Measurements from ENCODE around the gene KIF1B.

DNA sequence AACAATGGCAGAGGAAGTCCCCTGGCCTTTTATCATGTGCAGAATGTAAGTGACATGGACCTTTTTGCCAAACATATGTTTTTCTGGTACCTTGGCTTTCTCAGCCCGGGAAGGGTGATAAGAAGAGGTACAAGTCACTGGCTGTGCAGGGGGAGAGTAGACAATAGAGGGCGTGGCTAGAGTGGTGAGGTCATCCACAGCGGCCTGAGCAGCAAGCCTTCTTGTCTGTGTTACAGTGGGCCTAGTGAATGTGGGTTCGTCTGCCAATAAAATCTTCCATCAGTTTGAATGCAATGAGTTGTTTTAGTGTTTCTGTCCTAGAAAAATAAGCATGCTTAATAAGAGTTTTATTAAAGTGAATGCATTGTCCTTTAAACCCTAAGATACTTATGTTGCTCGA is 129.4 kb downstream of the KIF1B start:
- no peak for TF ChIP-seq SUPT20H (IDR thresholded peaks at IDR 0.05; ENCODE audit: borderline replicate concordance, control insufficient read depth, low read depth, low read length)
- TF ChIP-seq, protein P1, sequence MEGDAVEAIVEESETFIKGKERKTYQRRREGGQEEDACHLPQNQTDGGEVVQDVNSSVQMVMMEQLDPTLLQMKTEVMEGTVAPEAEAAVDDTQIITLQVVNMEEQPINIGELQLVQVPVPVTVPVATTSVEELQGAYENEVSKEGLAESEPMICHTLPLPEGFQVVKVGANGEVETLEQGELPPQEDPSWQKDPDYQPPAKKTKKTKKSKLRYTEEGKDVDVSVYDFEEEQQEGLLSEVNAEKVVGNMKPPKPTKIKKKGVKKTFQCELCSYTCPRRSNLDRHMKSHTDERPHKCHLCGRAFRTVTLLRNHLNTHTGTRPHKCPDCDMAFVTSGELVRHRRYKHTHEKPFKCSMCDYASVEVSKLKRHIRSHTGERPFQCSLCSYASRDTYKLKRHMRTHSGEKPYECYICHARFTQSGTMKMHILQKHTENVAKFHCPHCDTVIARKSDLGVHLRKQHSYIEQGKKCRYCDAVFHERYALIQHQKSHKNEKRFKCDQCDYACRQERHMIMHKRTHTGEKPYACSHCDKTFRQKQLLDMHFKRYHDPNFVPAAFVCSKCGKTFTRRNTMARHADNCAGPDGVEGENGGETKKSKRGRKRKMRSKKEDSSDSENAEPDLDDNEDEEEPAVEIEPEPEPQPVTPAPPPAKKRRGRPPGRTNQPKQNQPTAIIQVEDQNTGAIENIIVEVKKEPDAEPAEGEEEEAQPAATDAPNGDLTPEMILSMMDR (IDR thresholded peaks at IDR 0.05 in 2 of 3, conservative IDR thresholded peaks at IDR 0.05 in 1 of 3; ENCODE audit: control insufficient read depth in 2 of 3, extremely low read depth in 1 of 3, insufficient read depth in 1 of 3, low read depth in 3 of 3, low read length in 3 of 3) = no peak
- no peak for TF ChIP-seq ZNF274 (IDR thresholded peaks at IDR 0.05; ENCODE audit: insufficient read depth, insufficient read length)
- TF ChIP-seq RAD51 (IDR thresholded peaks at IDR 0.05) = no peak
- no peak for TF ChIP-seq TCF12 (IDR thresholded peaks at IDR 0.05; ENCODE audit: low read depth, low read length)
- TF ChIP-seq, protein P2, sequence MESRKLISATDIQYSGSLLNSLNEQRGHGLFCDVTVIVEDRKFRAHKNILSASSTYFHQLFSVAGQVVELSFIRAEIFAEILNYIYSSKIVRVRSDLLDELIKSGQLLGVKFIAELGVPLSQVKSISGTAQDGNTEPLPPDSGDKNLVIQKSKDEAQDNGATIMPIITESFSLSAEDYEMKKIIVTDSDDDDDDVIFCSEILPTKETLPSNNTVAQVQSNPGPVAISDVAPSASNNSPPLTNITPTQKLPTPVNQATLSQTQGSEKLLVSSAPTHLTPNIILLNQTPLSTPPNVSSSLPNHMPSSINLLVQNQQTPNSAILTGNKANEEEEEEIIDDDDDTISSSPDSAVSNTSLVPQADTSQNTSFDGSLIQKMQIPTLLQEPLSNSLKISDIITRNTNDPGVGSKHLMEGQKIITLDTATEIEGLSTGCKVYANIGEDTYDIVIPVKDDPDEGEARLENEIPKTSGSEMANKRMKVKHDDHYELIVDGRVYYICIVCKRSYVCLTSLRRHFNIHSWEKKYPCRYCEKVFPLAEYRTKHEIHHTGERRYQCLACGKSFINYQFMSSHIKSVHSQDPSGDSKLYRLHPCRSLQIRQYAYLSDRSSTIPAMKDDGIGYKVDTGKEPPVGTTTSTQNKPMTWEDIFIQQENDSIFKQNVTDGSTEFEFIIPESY (IDR thresholded peaks at IDR 0.05) = no peak
